Muscle layer of colon (tissue), 2 donors: Measurements from ENCODE around the gene SCN2B.

Source experiments
- H3K27ac ChIP-seq: one replicate; pipeline ENCODE4 v1.7.0; 2013; ENCODE audit warnings: low read depth, mild to moderate bottlenecking, low read length, moderate library complexity
- H3K27me3 ChIP-seq, 2 donors: one replicate each; pipeline ENCODE4 v1.7.0; 2013; ENCODE audit warnings: low read length in 2 of 2, mild to moderate bottlenecking in 2 of 2; ENCODE audit not compliant: insufficient read depth in 2 of 2, control insufficient read depth in 1 of 2
- H3K36me3 ChIP-seq: one replicate; pipeline ENCODE4 v1.7.0; 2013; ENCODE audit warnings: mild to moderate bottlenecking, low read length; ENCODE audit not compliant: insufficient read depth
- H3K4me1 ChIP-seq: one replicate; pipeline ENCODE4 v1.7.0; 2013; ENCODE audit warnings: mild to moderate bottlenecking, low read length; ENCODE audit not compliant: insufficient read depth
- H3K4me3 ChIP-seq, 2 donors: one replicate each; pipeline ENCODE4 v1.7.0; 2013; ENCODE audit warnings: low read length in 2 of 2, low read depth in 1 of 2, mild to moderate bottlenecking in 1 of 2, moderate library complexity in 1 of 2
- H3K9ac ChIP-seq: one replicate; pipeline ENCODE4 v1.7.0; 2013; ENCODE audit warnings: low read length
- H3K9me3 ChIP-seq: one replicate; pipeline ENCODE4 v1.7.0; 2013; ENCODE audit warnings: mild to moderate bottlenecking, low read length
- donor health status: abdominal sarcoma.
- donor health status: Adenocarcinoma of cecum.

SCN2B gene

DNA sequence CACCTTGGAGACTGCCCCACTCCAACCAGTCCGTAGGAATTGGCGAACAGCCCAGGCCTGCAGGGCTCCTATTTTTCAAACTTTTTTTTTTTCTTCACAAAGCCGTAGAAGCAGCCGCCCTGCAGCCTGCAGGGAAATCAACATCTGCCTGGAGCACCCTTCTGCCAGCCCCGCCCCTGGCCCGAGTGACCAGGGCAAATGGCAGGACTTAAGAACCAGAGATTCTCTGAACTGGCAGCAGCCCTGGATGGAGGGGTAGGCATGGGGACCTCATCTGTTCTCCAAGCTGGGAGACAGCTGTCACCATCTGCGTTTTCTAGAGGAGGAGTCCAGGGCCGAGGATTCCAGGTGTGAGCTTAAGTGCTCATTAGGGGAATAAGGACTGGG is 5.6 kb downstream of the SCN2B start:
- Histone ChIP-seq H3K4me3 (no peak overlapping the region), H3K27me3 (no peaks in the 10 kb centered on the region), H3K4me1 (peaks cover 25% of the 10 kb centered on the region), H3K9ac (no peak overlapping the region), H3K27ac (no peak overlapping the region), H3K36me3 (no peaks in the 10 kb centered on the region), H3K9me3 (no peaks in the 10 kb centered on the region)

DNA sequence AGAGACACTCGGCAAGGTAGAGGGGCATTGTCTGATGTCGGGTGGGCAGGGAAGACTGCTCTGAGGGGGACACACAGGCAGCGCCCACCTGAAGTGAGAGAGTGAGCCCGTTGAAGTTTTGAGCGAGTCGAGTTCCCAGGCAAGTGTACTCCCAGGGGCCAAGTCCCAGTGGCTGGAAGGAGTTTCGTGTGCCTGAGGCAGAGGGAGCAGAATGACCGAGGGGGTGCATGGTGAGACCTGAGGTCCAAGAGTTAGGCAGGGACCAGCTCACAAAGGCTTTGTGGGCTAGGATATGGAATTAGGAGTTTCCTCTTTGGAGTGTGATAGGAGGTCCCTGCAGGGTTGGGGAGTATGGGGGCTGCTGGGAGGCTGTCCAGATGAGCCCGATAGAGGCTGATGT is 6.2 kb downstream of the SCN2B start:
- Histone ChIP-seq H3K4me3 (no peak overlapping the region), H3K36me3 (no peaks in the 10 kb centered on the region), H3K27me3 (no peaks in the 10 kb centered on the region), H3K4me1 (peaks cover 18% of the 10 kb centered on the region), H3K27ac (no peak overlapping the region), H3K9me3 (no peaks in the 10 kb centered on the region), H3K9ac (no peak overlapping the region)

DNA sequence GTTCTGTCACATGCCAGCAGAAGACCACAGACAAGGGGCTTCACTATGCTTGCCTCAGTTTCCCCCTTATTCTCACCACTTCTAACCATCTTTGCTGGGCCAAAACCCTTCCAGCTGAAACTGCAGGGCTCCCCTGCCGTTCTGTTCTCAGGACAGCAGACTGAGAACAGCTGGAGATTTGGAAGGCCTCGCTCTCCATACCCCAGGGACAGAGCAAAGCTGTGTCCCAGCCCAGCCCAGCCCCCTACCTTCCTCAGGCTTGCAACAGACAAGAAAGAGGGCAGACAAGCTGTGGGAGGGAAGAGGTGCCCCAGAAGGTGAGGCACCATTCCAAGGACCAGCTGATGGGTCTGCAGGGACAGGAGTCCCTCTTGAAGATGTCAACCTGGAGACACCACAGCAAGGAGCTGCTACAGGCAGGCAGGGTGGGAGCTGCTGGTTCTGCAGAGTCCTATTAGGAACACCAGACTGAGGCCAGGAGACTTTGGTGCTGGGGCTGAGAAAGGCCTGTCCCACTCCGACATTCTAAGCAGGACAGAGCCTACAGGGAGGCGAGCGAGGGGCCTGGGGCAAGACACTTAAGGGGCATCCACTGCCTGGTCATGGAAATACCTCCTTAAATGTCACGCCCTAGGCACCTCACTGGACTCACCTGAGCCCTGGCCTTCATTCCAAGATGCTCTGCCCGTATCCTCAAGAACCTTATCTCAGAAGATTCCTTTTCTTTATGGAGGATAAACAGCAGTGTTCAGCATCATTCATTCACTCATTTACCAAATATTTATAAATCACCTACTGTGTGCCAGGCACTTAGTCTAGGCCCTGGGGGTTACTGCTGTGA is 6.9 kb downstream of the SCN2B start:
- H3K4me3 ChIP-seq = no peak overlapping the region
- H3K9me3 ChIP-seq = no peaks in the 10 kb centered on the region
- no peak overlapping the region for H3K9ac ChIP-seq
- peaks cover 12% of the 10 kb centered on the region for H3K4me1 ChIP-seq
- H3K27ac ChIP-seq = no peak overlapping the region
- H3K27me3 ChIP-seq = no peaks in the 10 kb centered on the region
- no peaks in the 10 kb centered on the region for H3K36me3 ChIP-seq

DNA sequence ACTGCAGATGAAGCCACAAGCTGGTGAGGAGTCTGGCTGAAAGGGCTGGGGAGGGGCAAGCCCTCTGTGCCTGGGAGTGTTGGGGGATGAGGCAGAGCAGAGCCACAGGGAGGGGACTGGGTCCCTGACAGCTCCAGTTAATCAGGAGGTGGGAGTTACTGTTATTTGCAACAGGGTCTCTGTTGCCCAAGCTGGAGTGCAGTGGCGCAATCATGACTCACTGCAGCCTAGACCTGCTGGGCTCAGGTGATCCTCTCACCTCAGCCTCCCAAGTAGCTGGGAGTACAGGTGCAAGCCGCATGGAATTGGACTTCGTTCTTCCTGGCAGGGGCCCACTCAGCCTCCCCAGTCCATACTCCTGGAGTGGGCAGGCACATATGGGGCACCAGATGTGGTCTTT is 7.7 kb downstream of the SCN2B start:
- Histone ChIP-seq H3K9me3 (no peaks in the 10 kb centered on the region), H3K4me1 (peaks cover 11% of the 10 kb centered on the region), H3K27ac (no peak overlapping the region), H3K36me3 (no peaks in the 10 kb centered on the region), H3K27me3 (no peaks in the 10 kb centered on the region), H3K9ac (no peak overlapping the region), H3K4me3 (no peak overlapping the region)

DNA sequence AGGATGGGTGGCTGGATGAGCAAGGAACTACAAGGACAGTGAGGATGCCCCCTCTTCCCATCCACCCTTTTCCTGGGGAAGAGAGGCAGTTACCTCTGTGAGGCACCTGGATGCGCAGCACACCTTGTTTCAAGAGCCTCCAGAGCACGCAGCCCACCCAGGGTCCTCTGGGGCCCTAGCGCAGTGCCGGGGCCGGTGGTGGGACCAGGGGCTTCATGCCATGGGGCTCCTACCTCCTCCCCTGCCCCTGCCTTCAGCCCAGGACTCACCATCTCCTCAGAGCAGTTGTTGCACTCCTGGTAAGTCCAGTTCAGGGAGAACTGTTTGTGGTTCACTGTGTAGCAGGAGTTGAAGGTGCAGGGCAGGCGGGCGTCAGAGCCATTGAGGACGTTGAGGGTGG is 8.1 kb downstream of the SCN2B start:
- no peak overlapping the region for H3K9ac ChIP-seq
- H3K27me3 ChIP-seq = no peaks in the 10 kb centered on the region

DNA sequence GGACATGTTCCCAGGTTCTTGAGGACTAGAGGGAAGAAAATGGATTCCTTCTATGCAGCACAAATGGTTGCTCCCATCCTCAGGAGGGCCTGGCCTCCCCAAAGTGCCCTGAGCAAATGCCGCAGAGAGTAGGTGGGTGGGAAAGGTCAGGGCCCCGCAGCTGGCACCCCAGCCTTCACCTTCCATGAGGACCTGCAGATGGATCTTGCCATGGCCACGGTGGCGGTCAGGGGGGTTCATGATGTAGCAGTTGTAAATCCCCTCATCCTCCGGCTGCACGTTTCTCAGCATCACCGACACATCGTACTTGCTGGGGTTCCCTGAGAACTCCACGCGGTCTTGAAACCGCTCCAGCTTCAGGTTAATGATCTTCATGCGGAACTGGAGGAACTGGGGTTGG is 8.5 kb downstream of the SCN2B start:
- Histone ChIP-seq H3K9me3 (no peaks in the 10 kb centered on the region), H3K27me3 (no peaks in the 10 kb centered on the region), H3K27ac (no peak overlapping the region), H3K9ac (no peak overlapping the region), H3K36me3 (no peaks in the 10 kb centered on the region), H3K4me1 (peaks cover 11% of the 10 kb centered on the region), H3K4me3 (no peak overlapping the region)

More for the DNA sequence above, 8.1 kb downstream of the SCN2B start:
- Histone ChIP-seq H3K36me3 (no peaks in the 10 kb centered on the region), H3K4me1 (peaks cover 11% of the 10 kb centered on the region), H3K27ac (no peak overlapping the region), H3K9me3 (no peaks in the 10 kb centered on the region), H3K4me3 (no peak overlapping the region)

DNA sequence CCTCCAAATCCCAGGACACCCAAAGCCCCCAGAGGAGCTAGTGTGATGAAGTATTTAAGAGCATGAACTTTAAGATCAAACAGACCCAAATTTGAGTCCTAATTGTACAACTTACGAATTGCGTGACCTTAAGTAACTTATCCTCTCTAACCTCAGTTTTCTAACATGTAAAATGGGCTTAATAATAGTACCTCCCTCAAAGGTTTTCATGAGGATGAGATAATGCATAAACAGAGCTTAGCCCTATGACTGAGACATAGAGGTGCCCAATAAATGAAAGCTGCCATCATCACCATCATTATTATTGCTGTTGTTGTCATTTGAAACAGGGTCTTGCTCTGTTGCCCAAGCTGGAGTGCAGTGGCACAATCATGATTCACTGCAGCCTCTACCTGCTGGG is 9.2 kb downstream of the SCN2B start:
- Histone ChIP-seq H3K27me3 (no peaks in the 10 kb centered on the region), H3K36me3 (no peaks in the 10 kb centered on the region), H3K27ac (no peak overlapping the region), H3K9ac (no peak overlapping the region), H3K9me3 (no peaks in the 10 kb centered on the region), H3K4me1 (peaks cover 11% of the 10 kb centered on the region), H3K4me3 (no peak overlapping the region)

DNA sequence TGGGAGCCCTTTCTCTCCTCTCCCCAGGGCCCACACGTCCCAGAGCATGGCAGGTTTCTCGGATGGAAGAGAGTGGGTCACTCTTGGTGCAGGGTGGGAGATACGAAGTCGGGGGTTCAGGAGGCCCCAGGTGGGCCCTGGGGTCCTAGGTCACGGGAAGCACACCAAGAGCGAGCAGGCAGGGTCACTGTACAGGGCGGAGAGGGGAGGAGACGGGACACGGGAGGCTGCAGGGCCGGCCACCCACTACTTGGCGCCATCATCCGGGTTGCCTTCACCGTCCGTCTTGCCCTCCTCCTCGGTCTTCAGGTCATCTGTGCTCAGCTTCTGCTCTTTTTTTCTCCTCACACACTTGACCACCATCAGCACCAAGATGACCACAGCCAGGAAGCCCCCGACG is 9.8 kb downstream of the SCN2B start:
- H3K27me3 ChIP-seq = no peaks in the 10 kb centered on the region
- H3K27ac ChIP-seq = no peak overlapping the region
- no peaks in the 10 kb centered on the region for H3K9me3 ChIP-seq
- H3K9ac ChIP-seq = no peak overlapping the region
- peaks cover 7% of the 10 kb centered on the region for H3K4me1 ChIP-seq
- no peaks in the 10 kb centered on the region for H3K36me3 ChIP-seq
- no peak overlapping the region for H3K4me3 ChIP-seq

DNA sequence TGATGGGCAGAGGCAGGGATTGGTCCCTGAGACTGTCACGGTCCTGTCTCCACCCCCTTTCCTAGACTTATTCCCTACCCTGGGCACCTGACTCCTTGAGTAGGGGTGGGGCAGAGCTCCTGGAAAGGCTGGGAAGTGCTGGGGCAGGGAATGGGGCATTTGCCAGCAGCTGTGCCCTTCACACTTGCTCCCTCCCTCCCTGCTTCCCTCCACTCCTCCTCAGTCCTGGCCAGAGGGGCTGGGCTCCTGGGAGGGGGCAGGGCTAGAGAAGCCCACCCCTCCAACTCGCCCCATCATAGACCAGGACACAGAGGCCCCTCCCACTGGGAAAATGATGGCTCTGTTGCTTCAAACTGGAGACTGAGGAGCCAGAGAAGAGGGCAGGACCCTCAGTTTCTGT is 11.6 kb downstream of the SCN2B start:
- Histone ChIP-seq H3K9ac (no peak overlapping the region), H3K4me3 (no peak overlapping the region), H3K4me1 (no peaks in the 10 kb centered on the region), H3K27me3 (peaks cover 0 to under 1% of the 10 kb centered on the region in 2 donors), H3K27ac (no peak overlapping the region), H3K36me3 (no peaks in the 10 kb centered on the region), H3K9me3 (no peaks in the 10 kb centered on the region)

DNA sequence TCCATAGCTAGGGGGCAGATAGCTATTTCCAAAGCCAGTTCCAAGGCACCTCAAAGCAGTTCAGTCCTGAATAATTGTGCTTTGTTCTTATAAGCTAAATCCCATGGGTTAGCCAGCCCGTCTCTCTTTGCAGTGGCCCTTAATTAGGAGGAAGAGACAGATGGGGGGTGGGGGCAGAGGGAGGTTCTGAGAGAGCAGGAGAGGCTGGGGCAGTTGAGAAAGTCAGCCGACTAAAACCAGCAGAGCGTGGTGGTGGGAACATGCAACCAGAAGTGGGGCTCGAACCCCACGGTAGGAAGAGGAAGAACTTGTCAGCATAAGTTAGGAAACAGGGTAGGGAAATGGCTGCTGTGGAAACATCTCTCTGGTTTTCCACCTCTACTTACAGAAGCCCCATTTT is 12.9 kb downstream of the SCN2B start:
- Histone ChIP-seq H3K9me3 (no peaks in the 10 kb centered on the region), H3K27ac (no peak overlapping the region), H3K4me3 (no peak overlapping the region), H3K27me3 (peaks cover 0 to 5% of the 10 kb centered on the region in 2 donors), H3K4me1 (no peaks in the 10 kb centered on the region), H3K36me3 (no peaks in the 10 kb centered on the region), H3K9ac (no peak overlapping the region)

DNA sequence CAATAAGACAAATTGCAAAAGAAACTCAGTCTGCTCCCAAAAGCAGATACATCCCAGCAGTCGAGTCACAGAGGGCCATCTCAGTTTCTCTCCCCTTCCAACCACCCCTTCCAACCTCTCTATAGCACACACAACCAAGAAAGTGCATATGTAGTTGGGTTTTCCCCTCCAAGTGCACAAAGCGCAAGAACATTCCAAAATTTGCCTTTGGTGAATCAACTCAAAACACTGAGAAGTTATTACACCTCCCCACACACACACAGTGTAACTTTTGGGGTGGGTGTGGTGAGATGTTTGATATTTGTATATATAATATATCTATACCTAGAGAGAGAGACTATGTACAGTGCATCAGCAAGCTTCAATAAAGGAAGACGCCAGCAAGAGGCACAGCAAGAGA is 13.6 kb downstream of the SCN2B start:
- Histone ChIP-seq H3K9ac (no peak overlapping the region), H3K27ac (no peak overlapping the region), H3K9me3 (no peaks in the 10 kb centered on the region), H3K36me3 (no peaks in the 10 kb centered on the region), H3K27me3 (peaks cover 0 to 7% of the 10 kb centered on the region in 2 donors), H3K4me1 (no peaks in the 10 kb centered on the region), H3K4me3 (no peak overlapping the region)

DNA sequence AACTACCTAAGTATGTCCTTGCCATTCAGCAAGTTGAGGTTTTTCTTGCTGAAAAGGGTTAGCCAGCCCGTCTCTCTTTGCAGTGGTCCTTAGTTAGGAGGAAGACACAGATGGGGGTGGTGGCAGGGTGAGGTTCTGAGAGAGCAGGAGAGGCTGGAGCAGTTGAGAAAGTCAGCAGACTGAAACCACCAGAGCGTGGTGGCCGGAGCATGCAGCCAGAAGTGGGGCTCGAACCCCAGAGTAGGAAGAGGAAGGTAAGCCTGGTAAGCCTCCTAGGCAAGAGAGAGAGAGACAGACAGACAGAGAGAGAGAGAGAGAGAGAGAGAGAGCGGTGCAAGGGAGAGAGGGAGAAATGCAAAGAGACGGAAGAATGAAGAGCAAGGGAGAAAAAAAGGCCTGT is 14.7 kb downstream of the SCN2B start:
- Histone ChIP-seq H3K9me3 (no peaks in the 10 kb centered on the region), H3K4me1 (no peaks in the 10 kb centered on the region), H3K27ac (no peak overlapping the region), H3K9ac (no peak overlapping the region), H3K4me3 (no peak overlapping the region), H3K36me3 (no peaks in the 10 kb centered on the region), H3K27me3 (peaks cover 6 to 17% of the 10 kb centered on the region in 2 donors)
